ENCODE results near the gene ARID1B.

ARID1B gene

GRCh38 chr6:157119502-157120027 lies 342.4 kb downstream of the ARID1B start:
- DNase-seq: no peak

DNA sequence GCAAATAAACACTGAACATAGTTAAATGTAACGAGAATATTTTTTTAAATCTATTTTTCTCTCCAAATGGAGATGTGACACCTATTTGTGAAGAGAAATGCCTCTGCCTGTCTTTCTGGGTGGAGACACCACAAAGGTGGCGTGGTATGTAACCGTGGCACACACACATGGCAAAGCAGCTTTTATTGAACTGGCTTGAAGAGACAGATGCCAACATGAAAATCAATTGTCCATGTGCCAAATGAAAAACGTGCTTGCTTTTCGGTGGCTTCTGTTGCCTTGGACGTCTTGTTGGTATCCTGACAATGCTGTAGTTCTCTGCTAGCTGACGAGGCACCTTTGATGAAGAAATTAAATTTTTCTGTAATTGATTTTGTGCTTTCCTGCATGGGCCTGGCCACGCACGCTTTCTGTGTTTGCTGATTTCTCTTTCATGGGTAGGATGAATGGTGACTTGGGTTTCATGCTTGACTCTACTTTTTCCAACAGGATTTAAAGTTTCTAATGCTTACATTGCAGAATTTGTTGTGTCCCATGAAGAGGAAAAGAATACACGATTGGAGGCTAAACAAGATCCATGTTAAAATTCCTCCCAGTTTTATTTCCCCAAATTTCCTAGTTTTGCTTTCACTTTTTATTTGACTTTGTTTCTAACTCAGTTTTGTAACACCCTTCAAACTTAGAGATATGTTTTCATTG lies 343.5 kb downstream of the ARID1B start:
- DNase-seq: no peak

DNA sequence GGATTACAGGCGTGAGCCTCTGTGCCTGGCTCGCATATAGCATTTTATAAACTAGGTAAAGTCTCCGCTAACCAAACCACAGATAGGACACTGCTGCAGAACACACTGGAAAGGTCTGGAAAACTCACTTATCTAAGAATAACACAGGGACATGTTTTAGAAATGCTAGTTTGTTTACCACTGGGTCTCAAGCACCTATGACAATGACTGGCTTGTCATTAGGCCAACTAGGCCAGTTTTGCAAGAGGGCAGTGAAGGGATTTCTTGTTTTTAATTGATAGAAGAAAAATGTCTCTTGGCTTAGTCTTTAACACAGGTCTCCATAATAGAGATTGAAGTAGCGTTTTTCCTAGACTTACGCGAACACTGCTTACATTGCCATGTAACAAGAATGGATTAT lies 344.7 kb downstream of the ARID1B start:
- DNase-seq: no peak

GRCh38 chr6:157123234-157123633 lies 346.1 kb downstream of the ARID1B start:
- DNase-seq: no peak

- no peak for DNase-seq
Measured at GRCh38 chr6:157124485-157125254, 347.5 kb downstream of the ARID1B start.

- no peak for DNase-seq
Measured at GRCh38 chr6:157125531-157125930, 348.4 kb downstream of the ARID1B start.

- DNase-seq: no peak
Measured at GRCh38 chr6:157126183-157127098, 349.3 kb downstream of the ARID1B start.

DNA sequence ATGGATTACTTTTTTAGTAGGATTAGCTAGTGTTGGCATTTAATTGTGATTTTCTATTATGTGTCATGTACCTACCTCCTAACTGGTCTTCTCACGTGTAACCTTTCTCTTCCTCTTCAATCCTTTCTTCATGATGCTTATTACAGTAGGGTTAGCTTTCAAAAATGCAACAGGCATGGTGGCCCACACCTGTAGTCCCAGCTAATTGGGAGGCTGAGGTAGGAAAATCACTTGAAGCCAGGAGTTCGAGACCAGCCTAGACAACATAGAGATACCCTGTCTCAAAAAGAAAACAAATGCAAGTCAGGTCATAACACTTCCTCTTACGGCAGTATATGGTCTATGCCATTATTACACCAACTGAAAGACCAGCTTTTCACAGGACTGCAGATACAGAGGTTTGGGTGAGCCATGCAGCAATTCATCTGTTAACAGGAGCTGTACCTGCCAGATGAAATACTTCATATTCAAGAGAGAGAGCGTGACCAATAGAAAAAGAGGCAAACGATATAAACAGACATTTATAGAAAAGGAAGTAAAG lies 351.1 kb downstream of the ARID1B start:
- DNase-seq: no peak

GRCh38 chr6:157131250-157131649 lies 354.1 kb downstream of the ARID1B start:
- DNase-seq: no peak

GRCh38 chr6:157133856-157134255 lies 356.7 kb downstream of the ARID1B start:
- DNase-seq: no peak

GRCh38 chr6:157134402-157135047 lies 357.3 kb downstream of the ARID1B start:
- no peak for DNase-seq

DNA sequence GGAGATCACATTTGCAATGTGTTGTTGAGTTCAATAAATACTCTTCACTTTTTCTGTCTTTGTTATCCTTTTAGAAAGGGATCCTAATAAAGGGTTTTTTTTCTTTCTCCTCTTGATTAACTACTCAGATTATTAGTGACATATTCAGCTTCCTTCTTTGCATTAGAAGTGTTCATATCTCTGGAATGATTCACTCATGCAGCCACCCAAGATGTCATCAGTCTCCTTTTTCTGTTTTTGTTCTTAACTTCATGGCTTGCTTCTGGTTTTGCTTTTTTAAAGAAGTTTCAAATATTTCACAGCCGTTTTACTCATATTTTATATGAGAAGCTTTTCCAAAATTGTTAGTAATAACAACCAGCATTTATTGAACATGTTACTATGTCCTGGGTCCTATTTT lies 358.5 kb downstream of the ARID1B start:
- no peak for DNase-seq

GRCh38 chr6:157137501-157137900 lies 360.3 kb downstream of the ARID1B start:
- no peak for DNase-seq

DNA sequence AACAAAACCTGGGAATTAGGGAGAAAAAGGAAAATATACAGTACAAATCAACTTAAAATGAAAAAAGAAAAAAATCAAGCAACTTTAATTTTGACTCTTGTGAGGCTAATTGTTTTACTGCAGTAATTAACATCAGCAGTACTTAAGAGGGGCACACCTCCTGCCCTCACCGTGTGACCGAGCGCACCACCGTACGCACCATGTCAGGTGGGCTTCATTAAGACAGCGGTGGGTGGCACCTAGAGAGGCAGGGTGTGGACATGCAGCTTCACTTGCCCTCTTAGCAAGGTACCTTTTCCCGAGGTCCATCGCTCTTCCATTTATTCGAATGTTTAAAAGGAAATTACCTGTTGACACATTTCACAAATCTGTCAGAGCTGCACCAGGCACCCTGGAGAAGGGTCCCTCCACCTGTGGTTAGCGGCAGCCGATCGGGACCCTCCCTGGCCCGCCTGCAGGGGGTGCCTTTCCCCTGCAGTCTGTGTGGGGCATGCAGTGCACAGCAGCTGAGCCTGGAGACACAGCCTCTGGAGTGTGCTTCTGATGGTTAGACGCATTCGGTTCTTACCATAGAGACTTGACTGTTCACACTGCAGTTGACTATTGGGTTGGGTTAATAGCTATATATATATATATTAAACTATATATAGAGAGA lies 362.0 kb downstream of the ARID1B start:
- DNase-seq: no peak

DNA sequence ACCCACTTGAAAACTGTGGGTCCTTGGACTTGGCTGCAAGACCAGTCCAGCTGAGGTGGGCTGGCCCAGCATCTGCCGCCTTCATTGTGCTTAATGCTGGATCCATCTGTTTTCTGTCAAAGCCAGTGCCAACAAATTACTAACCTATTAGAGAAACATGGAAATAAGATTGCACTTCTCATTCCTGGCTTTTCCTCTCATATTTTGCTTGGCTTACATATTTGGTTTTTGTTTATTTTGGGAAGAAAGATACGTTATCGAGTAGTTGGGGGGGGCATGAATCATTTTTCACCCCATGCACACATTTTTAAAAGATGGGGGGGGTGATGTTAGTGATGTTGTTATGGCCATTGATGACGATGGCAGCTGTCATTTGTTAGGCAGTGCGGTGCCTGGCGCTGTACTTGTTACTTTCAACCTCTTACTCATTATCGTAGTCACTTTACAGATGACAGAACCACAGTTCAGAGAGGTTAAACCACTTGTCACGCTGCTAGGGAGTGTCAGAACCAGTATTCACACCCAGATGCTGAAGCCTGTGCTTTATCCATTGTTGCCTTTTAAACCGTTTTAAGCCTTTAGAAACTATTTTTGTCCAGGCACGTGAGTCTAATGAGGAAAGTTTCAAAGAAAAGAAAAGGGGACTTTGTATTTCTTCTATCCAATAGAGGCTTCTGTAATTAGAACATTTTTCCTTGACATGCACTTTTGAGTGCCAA lies 366.2 kb downstream of the ARID1B start:
- DNase-seq: peak; percentile 41

DNA sequence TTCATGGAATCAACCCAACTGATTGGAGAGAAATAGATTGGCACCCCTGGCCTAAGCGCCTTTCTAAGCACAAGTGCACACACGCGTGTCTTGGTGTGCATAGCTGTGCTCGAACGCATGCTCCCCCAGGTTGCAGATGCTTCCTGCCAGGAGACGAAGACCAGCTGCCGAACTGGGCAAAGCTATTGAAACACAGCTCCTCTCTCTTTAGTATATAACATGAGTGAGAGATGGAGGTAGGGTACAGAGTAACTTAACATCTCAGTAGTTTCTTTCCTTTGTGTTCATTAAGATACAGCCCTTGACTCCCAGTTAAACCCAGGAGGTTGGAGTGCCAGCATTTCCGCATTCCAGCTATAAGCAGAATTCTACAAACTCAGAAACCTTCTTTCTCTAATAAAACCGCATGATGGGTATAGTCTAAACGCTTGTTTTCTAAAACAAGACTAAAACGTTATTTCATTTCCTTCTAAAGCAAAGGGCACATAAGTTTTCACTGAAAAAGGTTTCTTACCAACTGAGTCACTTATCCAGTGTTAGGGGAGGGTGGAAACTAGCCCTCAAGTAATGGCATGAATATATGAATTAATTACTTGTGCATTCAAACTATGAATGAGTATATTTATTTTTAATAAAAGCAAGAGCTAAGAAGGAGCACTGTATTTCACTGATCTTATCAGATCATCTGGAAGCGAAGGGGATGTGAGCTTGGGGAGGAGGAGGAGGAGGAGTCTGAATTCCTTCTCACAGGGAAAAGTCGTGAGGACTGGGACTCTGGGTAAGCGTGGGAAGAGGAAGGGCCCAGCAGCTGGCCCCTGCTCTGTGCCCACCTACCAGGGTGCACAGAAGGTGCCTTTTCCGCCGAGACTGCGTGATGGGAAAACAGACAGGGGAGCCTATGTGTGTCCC lies 367.0 kb downstream of the ARID1B start:
- no peak for DNase-seq

DNA sequence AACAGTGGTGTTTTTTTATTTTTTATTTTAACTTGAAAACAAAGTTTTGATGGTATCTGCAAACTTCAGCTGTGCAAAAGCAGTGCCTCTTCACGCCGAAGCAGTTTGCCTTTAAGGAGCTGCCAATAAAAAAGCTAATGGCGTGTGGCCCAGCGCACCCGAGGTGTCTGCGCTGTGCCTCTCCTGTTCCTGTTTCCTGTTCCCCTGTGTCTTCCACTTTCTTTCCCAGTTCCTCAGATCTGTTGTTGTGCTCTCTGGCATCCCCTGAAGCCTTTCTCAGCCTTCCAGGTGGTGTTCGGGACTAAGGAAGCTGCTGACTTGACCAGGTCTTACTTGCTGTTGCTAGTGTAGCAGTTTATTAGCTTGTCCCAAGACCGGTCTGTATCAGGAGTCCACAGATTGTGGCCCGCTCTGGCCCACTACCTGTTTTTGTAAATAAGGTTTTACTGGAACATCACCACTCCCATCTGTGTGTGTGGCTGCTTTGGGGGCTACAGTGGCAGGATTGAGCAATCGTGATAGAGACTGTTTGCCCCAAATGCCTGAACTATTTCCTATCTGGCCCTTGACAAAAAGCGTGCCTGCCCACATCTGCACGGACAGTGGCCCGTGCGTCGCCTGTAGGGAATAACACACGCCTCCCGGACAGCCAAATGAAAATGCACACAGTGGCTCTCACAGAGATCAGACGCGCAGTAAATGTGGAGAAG lies 367.8 kb downstream of the ARID1B start:
- no peak for DNase-seq

- no peak for DNase-seq
Measured at GRCh38 chr6:157145656-157146285, 368.6 kb downstream of the ARID1B start.
